Lower leg skin (tissue), 3 donors: Measurements from ENCODE around the gene LBHD2.

Source experiments
- CTCF ChIP-seq, 3 donors: fragments of 450-650 bp; IDR thresholded peaks; one replicate each; pipeline ENCODE4 v1.5.1; 2016; ENCODE audit warnings: antibody characterized with exemption in 3 of 3, mild to moderate bottlenecking in 3 of 3, moderate library complexity in 2 of 3
- POLR2A ChIP-seq, 2 donors: fragments of 450-650 bp; IDR thresholded peaks; one replicate each; pipeline ENCODE4 v1.6.1; 2016 to 2017; ENCODE audit warnings: antibody characterized with exemption in 2 of 2, mild to moderate bottlenecking in 1 of 2, moderate library complexity in 1 of 2

- TF ChIP-seq CTCF (IDR thresholded peaks at IDR 0.05) (peak in 2 of 3 donors; percentile 9 to 98), POLR2A (IDR thresholded peaks at IDR 0.05) (no peak)
These were observed 20.8 kb downstream of the LBHD2 start for GRCh38 chr14:103104654-103105452.
